Right lobe of liver (tissue), 6 donors: ENCODE data around the gene RAB8B. TPM values are rescaled to one million over a fixed set of nuclear protein-coding genes. Genes with fewer than 3 reads are reported as not detected.

ENCODE experiments used
- ATAC-seq, 4 donors: fragments of 200-7000 bp; cut with Tn5 transposase; one replicate each; pipeline ENCODE4 v1.9.1; 2020; ENCODE audit warnings: mild to moderate bottlenecking in 4 of 4, moderate library complexity in 4 of 4
- DNase-seq, 3 donors: peaks; one replicate each; pipeline ENCODE4 v3.0.0-alpha.2; 2020
- H3K27ac ChIP-seq, 3 donors: fragments of 200-600 bp; one replicate each; pipeline ENCODE4 v1.8.0; 2022
- H3K27me3 ChIP-seq, 2 donors: fragments of 200-600 bp; one replicate each; pipeline ENCODE4 v1.8.0; 2022
- H3K36me3 ChIP-seq, 4 donors: fragments of 200-600 bp; sonication (generic) in 1 of 4; one replicate each; pipeline versions ENCODE4 v1.5.1 to v1.8.0; 2017 to 2022; ENCODE audit warnings: control low read depth in 1 of 4
- H3K4me1 ChIP-seq, 4 donors: fragments of 200-600 bp; sonication (generic) in 1 of 4; one replicate each; pipeline versions ENCODE4 v1.5.1 to v1.8.0; 2017 to 2022; ENCODE audit warnings: control low read depth in 1 of 4
- H3K4me3 ChIP-seq, 3 donors: fragments of 200-600 bp; one replicate each; pipeline ENCODE4 v1.8.0; 2022
- H3K9me3 ChIP-seq, 4 donors: fragments of 200-600 bp; sonication (generic) in 1 of 4; one replicate each; pipeline versions ENCODE4 v1.5.1 to v1.8.0; 2017 to 2022; ENCODE audit warnings: control low read depth in 1 of 4
- CTCF ChIP-seq, 4 donors: fragments of 200-600 bp in 3 of 4; fragments of 450-650 bp in 1 of 4; IDR thresholded peaks; one replicate each; pipeline versions ENCODE4 v1.5.1 to v1.8.0; 2016 to 2022; ENCODE audit warnings: antibody characterized with exemption in 4 of 4, mild to moderate bottlenecking in 2 of 4
- POLR2A ChIP-seq: fragments of 450-650 bp; IDR thresholded peaks from one replicate; pipeline ENCODE4 v1.6.1; 2017; ENCODE audit warnings: antibody characterized with exemption, mild to moderate bottlenecking
- WGBS: methylation state at CpG from one replicate; pipeline ENCODE4 v1.1.6; 2018; ENCODE audit warnings: low coverage, low lambda C conversion rate; ENCODE audit not compliant: insufficient coverage; ENCODE audit errors: missing lambda C conversion rate; 5-methylcytosine and 5-hydroxymethylcytosine counted together
- intact Hi-C, 2 donors: fragments of 100-400 bp; cut with DNase I; formaldehyde crosslinking; loops; one replicate each; pipeline versions ENCODE4 v1.11.2 to v1.14.1; 2022
- total RNA-seq, 6 experiments: library from RNA; depleted of rRNA in 2 of 6; stranded (reverse); fragments of >200 nt in 2 of 6; fragmentation: NEBNext Ultra II Directional in 3 of 6; extraction: Animal tissue kit (Norgen Biotek cat#: 25700) in 3 of 6; gene quantifications; one replicate each; pipeline versions ENCODE4 v1.1.0 to v1.2.4, GENCODE V29; 2016 to 2023
- donor health status: DM: no; HTN: yes; CAD: no.
- donor health status: DM: no; HTN: no; CAD: no.
- donor health status: DM: no; HTN: no; CAD: no.
- donor health status: DM: no; HTN: yes; CAD: no.
- donor health status: DM: no; HTN: yes; CAD: no.

The RAB8B gene
- total RNA-seq, 6 experiments from 2014 or later: 5.8 to 50.7 (median 14.3) TPM

GRCh38 chr15:63276342-63277037 lies 87.1 kb downstream of the RAB8B start:
- intact Hi-C loops: no loop called here
- H3K9me3 ChIP-seq: no peaks in the 10 kb centered on the region
- peak overlapping the region; percentile 78 to 81 (median 79) for H3K4me3 ChIP-seq
- 14% methylated on average over 11 of the region's 11 CpGs for WGBS
- TF ChIP-seq CTCF (IDR thresholded peaks at IDR 0.05): no peak
- TF ChIP-seq POLR2A: no peak
- H3K27me3 ChIP-seq: no peaks in the 10 kb centered on the region
- H3K4me1 ChIP-seq: peaks cover 0 to 8% (median 0%) of the 10 kb centered on the region in 4 donors
- no peaks in the 10 kb centered on the region for H3K36me3 ChIP-seq
- peak; percentile 1 to 17 (median 9) for ATAC-seq
- peak overlapping the region; percentile 4 to 58 (median 55) for H3K27ac ChIP-seq
- DNase-seq: no peak

GRCh38 chr15:63277038-63277892 lies 87.9 kb downstream of the RAB8B start, which contains the start of gene APH1B:
Gene APH1B (plus strand): TSS chr15:63277605. CDS start chr15:63277624, 19 bp downstream.
- Histone ChIP-seq H3K4me1 (peaks cover 0 to 8% (median 0%) of the 10 kb centered on the region in 4 donors), H3K36me3 (no peaks in the 10 kb centered on the region), H3K27ac (peak within 1 kb of the TSS; percentile 58 to 73 (median 65)), H3K4me3 (peak within 1 kb of the TSS; percentile 78 to 81 (median 79)), H3K27me3 (no peaks in the 10 kb centered on the region), H3K9me3 (no peaks in the 10 kb centered on the region)
- TF ChIP-seq CTCF (IDR thresholded peaks at IDR 0.05) (no peak), POLR2A (peak; percentile 57)
- ATAC-seq (peak; percentile 92 to 98 (median 96)), DNase-seq (peak; percentile 89 to 91 (median 90))
- WGBS: under 1% methylated on average over 30 of the region's 102 CpGs
- intact Hi-C loops: no loop called here

GRCh38 chr15:63277893-63278456 lies 88.6 kb downstream of the RAB8B start:
- intact Hi-C loops: no loop called here
- ATAC-seq (peak in 1 of 4 donors; percentile 5), DNase-seq (no peak)
- Histone ChIP-seq H3K27me3 (no peaks in the 10 kb centered on the region), H3K4me1 (peaks cover 0 to 8% (median 0%) of the 10 kb centered on the region in 4 donors), H3K27ac (peak overlapping the region; percentile 39 to 73 (median 65)), H3K36me3 (no peaks in the 10 kb centered on the region), H3K4me3 (peak overlapping the region; percentile 78 to 81 (median 79)), H3K9me3 (no peaks in the 10 kb centered on the region)
- 15% methylated on average over 17 of the region's 17 CpGs for WGBS
- no peak for TF ChIP-seq POLR2A
- TF ChIP-seq CTCF (IDR thresholded peaks at IDR 0.05): no peak

GRCh38 chr15:63283126-63283525 lies 93.7 kb downstream of the RAB8B start:
- 71% methylated on average over 8 of the region's 9 CpGs for WGBS
- DNase-seq (peak; percentile 32 to 66 (median 55)), ATAC-seq (peak; percentile 41 to 68 (median 51))
- no peak overlapping the region for H3K27ac ChIP-seq
- intact Hi-C loops: no loop called here
- H3K9me3 ChIP-seq: no peaks in the 10 kb centered on the region
- no peak overlapping the region for H3K4me3 ChIP-seq
- no peaks in the 10 kb centered on the region for H3K27me3 ChIP-seq
- peaks cover 0 to 4% (median 0%) of the 10 kb centered on the region in 4 donors for H3K4me1 ChIP-seq
- TF ChIP-seq CTCF (IDR thresholded peaks at IDR 0.05): no peak
- TF ChIP-seq POLR2A: no peak
- no peaks in the 10 kb centered on the region for H3K36me3 ChIP-seq
